ENCODE measurements around the gene TXN2. TPM values are rescaled to one million over a fixed set of nuclear protein-coding genes. Genes with fewer than 3 reads are reported as not detected.
A peak's percentile ranks its signal among the peaks of the same experiment; 100 is the strongest.
"Not testable (repeated sequence)": the region's sequence is repeated elsewhere in the genome, so short reads cannot be mapped to it uniquely, and the experiment has no call there.

The TXN2 gene
- polyA plus RNA-seq, 4 donors, result 112 to 147 (median 130) TPM

GRCh38 chr22:36456464-36456845, 25.0 kb downstream of the TXN2 start:
- DNase-seq (ENCODE audit: low read depth in 4 of 4, low spot score in 2 of 4), result no peak

GRCh38 chr22:36455571-36456463, 25.6 kb downstream of the TXN2 start:
- no peak for DNase-seq (ENCODE audit: low read depth in 4 of 4, low spot score in 2 of 4)

GRCh38 chr22:36454916-36455570, 26.4 kb downstream of the TXN2 start:
- DNase-seq (ENCODE audit: low read depth in 4 of 4, low spot score in 2 of 4), result peak in 2 of 4 donors; percentile 62 to 79

DNA sequence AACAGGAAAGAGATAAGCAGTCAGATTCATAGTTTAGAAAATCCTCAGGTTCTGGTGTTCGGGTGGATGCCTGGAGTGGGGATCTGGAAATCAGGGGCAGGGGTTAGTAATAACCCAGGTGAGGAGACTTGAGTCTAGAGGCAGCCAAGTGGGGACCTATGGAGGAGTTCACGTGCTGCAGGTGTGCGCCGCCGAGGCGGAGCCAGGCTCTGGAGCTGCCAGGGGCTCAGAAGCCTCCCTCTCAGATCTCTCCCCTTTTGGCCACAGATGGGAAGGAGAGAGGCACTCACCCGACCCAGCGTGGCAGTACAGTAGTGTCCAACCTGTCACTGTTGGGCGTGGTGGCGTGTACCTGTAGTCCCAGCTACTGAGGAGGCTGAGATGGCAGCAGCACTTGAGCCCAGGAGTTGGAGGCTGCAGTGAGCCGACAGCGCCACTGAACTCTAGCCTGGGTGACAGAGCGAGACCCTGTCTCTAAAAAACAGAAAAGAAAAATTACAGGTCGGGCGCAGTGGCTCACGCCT, 27.5 kb downstream of the TXN2 start:
- no peak for DNase-seq (ENCODE audit: low read depth in 4 of 4, low spot score in 2 of 4)

DNA sequence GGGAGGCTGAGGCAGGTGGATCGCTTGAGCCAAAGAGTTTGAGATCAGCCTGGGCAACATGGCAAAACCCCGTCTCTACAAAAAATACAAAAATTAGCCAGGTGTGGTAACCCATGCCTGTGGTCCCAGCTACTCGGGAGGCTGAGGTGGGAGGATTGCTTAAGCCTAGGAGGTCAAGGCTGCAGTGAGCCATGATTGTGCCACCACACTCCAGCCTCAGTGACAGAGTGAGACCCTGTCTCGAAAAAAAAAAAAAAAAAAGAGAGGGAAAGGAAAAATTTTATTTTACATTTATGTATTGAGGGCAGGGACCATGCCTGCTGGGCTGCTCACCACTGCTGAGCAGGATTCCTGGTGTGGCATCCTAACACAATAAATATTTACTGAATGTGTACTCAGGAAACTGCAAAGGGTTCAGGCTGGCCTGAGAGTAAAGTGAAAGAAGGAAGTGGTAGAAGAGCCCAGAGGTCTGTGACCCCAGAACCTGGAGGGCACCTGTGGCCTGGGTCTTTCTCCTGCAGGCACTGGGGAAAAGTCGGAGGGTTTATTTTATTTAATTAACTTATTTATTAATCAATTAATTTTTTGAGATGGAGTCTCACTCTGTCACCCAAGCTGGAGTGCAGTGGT, 28.3 kb downstream of the TXN2 start:
- DNase-seq (ENCODE audit: low read depth in 4 of 4, low spot score in 2 of 4), result not testable (repeated sequence)

DNA sequence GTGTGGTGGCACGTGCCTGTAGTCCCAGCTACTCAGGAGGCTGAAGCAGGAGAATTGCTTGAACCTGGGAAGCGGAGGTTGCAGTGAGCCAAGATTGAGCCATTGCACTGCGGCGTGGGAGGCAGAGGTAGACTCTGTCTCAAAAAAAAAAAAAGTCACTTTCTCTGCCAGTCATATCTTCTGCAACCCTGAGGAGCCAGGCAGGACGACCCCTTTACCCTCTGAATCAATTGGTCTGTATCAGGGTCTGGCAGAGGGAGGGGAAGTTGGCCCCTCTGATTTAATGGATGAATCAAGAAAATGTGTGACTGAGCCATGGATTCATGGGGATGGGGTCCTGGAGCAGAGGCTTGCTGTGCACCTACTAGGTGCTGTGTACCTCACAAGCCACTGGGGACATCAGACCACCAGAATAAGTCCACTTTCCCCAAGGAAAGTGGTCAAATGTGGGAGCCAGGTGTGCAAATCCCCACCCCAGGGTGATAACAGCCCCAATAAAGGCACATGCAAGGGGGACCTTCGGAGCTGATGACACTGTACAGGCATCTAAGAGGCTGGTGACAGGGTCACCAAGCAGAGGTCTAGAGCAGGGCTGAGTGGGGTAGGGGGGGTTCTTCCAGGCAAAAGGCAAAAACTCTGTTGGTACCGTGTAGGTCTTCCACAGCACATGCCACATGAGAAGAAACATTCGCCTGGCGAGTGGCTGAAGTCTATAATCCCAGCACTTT, 29.0 kb downstream of the TXN2 start:
- no peak for DNase-seq (ENCODE audit: low read depth in 4 of 4, low spot score in 2 of 4)

- DNase-seq (ENCODE audit: low read depth in 4 of 4, low spot score in 2 of 4), result not testable (repeated sequence)
These were observed 30.5 kb downstream of the TXN2 start for GRCh38 chr22:36450923-36451322.

DNA sequence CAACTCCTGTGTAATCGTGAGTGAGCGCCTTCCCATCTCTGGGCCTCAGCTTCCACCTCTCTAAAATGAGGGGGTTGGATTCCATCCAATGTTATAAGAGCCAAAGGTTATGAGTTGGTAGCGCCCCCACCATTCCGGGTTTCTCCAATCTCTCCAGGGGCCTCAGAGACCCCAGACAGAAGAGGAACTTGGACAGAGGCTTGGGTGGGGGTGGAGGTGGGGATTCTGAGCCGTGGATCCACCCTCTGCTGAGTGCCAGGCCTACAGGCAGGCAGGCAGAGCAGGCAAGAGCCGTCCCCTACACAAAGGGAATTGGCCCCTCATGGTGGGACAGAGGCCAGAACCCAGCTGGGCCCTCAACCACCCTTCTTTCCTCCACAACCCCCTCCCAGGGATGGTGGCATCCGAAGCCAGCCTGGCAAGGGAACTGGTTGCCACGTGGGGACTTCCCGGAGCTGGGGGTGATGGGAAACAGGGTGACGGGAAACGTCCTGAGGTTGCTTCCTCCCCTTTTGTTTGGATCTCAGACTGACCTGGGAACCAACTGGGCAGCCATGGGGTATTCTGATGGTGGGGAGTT, 31.8 kb downstream of the TXN2 start:
- DNase-seq (ENCODE audit: low read depth in 4 of 4, low spot score in 2 of 4), result no peak

GRCh38 chr22:36447632-36448031, 33.8 kb downstream of the TXN2 start:
- DNase-seq (ENCODE audit: low read depth in 4 of 4, low spot score in 2 of 4), result no peak

GRCh38 chr22:36445158-36445668, 36.2 kb downstream of the TXN2 start:
- DNase-seq (ENCODE audit: low read depth in 4 of 4, low spot score in 2 of 4), result no peak

GRCh38 chr22:36443198-36443770, 38.2 kb downstream of the TXN2 start:
- no peak for DNase-seq (ENCODE audit: low read depth in 4 of 4, low spot score in 2 of 4)

DNA sequence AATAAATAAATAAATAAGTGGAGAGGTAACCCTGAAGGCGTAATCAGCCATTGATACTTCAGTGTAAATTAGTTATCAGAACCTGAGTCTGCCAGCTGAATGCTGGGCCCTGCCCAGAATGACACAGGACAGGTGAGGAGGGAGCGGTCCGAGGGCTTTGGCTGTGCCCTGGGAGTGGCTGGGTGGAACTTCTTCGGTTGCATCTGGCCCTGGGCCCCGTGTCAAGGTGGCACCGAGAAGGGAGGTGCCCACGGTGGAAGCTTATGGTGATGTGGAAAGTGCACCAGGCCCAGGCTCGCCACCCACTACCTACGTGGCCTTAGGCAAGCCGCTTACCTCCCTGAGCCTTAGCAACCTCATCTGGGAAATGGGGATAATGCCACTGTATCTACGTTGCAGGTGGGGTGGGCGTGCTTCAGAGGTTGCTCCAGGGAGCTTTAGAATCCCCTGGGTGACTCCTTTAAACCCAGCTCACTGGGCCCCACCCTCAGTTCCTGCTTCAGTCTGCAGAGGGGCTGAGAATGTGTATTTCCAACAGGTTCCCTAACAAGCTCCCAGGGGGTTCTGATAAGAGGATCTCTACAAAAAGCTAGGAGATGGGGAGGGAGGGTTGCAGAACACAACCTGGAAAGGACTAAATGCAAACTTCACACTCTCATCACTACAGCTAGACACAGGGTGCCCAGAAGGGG, 38.8 kb downstream of the TXN2 start:
- no peak for DNase-seq (ENCODE audit: low read depth in 4 of 4, low spot score in 2 of 4)

GRCh38 chr22:36440429-36441002, 40.9 kb downstream of the TXN2 start:
- DNase-seq (ENCODE audit: low read depth in 4 of 4, low spot score in 2 of 4), result no peak

DNA sequence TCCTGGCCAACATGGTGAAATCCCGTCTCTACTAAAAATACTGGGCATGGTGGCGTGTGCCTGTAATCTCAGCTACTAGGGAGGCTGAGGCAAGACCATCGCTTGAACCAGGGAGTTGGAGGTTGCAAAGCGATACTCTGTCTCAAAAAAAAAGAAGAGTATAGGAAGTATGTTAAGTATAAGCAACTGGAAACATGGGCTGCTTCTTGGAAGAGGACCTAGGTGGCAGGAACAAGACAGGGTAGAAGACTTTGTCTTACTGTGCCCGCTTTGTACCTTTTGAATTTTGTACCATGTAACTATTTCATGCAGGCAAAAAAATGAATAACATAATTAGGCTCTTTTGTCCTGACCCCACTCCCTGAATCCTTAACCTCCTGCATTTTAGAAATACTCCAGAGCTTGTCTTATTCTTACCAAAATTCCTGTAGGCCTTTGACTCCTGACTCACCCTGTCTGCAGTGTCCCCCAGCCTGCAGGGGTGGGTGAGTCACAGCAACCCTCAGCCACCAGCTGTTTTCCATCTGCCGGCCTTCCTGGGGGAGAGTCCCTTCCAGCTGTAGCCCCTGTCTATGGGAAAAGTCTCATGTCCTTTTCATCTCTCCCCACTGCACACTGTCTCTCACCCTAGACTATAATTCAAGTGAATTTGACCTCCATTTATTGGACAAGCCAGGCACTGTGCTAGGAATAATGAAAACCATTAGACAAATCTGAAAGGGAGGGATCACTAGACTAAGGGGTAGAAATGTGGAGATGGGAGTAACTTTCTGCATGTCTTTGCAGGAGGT, 41.8 kb downstream of the TXN2 start:
- no peak for DNase-seq (ENCODE audit: low read depth in 4 of 4, low spot score in 2 of 4)

- DNase-seq (ENCODE audit: low read depth in 4 of 4, low spot score in 2 of 4), result no peak
These were observed 45.7 kb downstream of the TXN2 start for GRCh38 chr22:36435516-36436415.

DNA sequence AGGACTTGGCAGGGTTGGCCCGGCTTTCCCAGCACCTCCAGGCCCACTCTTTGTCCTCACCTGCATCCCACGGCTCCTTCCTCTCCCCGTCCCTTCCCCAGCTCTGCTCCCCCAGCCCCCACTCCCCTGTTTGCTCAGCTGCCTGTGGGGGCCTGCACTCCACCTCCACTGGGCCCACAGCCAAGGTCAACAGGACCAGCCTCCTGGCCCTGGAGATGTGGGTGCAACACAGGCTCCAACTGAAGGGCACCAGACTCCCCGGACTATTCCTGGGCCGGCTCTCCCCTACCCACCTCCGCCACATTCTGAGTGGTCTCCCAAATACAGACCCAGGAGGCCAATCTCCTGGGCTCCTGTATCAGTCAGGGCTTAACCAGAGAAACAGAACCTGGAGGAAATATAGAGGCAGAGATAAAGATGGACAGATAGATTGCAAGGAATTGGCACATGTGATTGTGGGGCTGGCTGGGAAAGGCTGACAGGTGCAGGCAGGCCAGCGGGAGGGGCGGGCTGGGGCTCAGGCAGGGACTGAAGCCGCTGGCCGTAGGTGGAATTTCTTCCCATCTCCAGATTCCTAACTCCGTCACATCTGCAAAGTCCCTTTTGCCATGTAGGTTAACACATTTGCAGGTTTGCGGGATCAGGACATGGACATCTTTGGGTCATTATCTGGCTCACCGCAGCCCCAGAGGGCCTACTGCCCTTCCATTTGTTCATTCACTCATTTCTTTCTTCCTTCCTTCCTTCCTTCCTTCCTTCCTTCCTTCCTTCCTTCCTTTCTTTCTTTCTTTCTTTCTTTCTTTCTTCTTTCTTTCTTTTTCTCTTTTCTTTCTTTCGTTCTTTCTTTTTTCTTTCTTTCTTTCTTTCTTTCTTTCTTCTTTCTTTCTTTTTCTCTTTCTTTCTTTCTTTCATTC, 47.9 kb downstream of the TXN2 start:
- DNase-seq (ENCODE audit: low read depth in 4 of 4, low spot score in 2 of 4), result no peak
